Hepatocyte (in vitro differentiated cells): Measurements from ENCODE around the gene KBTBD13. TPM values are rescaled to one million over a fixed set of nuclear protein-coding genes. Genes with fewer than 3 reads are reported as not detected.
"Not testable (repeated sequence)": the region's sequence is repeated elsewhere in the genome, so short reads cannot be mapped to it uniquely, and the experiment has no call there.

Experiments
- DNase-seq: peaks from one replicate; pipeline ENCODE4 v3.0.0-alpha.2; 2016; ENCODE audit warnings: low spot score
- H2AFZ ChIP-seq: fragments of 200-600 bp; sonication (generic); 2 replicates; pipeline ENCODE4 v1.6.0; 2016; ENCODE audit warnings: antibody characterized with exemption, mild to moderate bottlenecking
- H3K27ac ChIP-seq: fragments of 200-600 bp; sonication (generic); 2 replicates; pipeline ENCODE4 v1.5.1; 2016; ENCODE audit warnings: mild to moderate bottlenecking
- H3K27me3 ChIP-seq: fragments of 200-600 bp; sonication (generic); 2 replicates; pipeline ENCODE4 v1.6.1; 2016
- H3K36me3 ChIP-seq: fragments of 200-600 bp; sonication (generic); replicated peaks from 2 replicates; pipeline ENCODE4 v1.5.1; 2016; ENCODE audit warnings: low read depth; ENCODE audit not compliant: insufficient read depth
- H3K4me1 ChIP-seq: fragments of 200-600 bp; sonication (generic); 2 replicates; pipeline ENCODE4 v1.5.1; 2016; ENCODE audit warnings: mild to moderate bottlenecking, moderate library complexity; ENCODE audit not compliant: insufficient read depth
- H3K4me2 ChIP-seq: fragments of 200-600 bp; sonication (generic); 2 replicates; pipeline ENCODE4 v1.6.0; 2016
- H3K4me3 ChIP-seq: fragments of 200-600 bp; sonication (generic); 2 replicates; pipeline ENCODE4 v1.5.1; 2016; ENCODE audit warnings: mild to moderate bottlenecking
- H3K79me2 ChIP-seq: fragments of 200-600 bp; sonication (generic); 2 replicates; pipeline ENCODE4 v1.6.0; 2017; ENCODE audit warnings: mild to moderate bottlenecking
- H3K9me2 ChIP-seq: fragments of 200-600 bp; sonication (generic); replicated peaks from 2 replicates; pipeline ENCODE4 v1.6.0; 2017; ENCODE audit warnings: mild to moderate bottlenecking; ENCODE audit not compliant: insufficient read depth
- H3K9me3 ChIP-seq: fragments of 200-600 bp; sonication (generic); 2 replicates; pipeline ENCODE4 v1.5.1; 2016; ENCODE audit warnings: low read depth, mild to moderate bottlenecking
- H4K20me1 ChIP-seq: fragments of 200-600 bp; sonication (generic); 2 replicates; pipeline ENCODE4 v1.6.0; 2016; ENCODE audit warnings: mild to moderate bottlenecking; ENCODE audit not compliant: insufficient read depth, poor library complexity, severe bottlenecking
- EZH2 ChIP-seq: fragments of 200-600 bp; sonication (generic); IDR thresholded peaks from 2 replicates; pipeline ENCODE4 v1.6.1; 2016; ENCODE audit warnings: antibody characterized with exemption, mild to moderate bottlenecking, borderline replicate concordance
- EZH2phosphoT487 ChIP-seq: fragments of 200-600 bp; sonication (generic); IDR thresholded peaks from one replicate; pipeline ENCODE4 v1.6.1; 2018; ENCODE audit warnings: antibody characterized with exemption, mild to moderate bottlenecking, low read depth, moderate library complexity; ENCODE audit not compliant: unreplicated experiment, severe bottlenecking
- WGBS: methylation state at CpG from one replicate; pipeline ENCODE4 v1.1.6; 2016; ENCODE audit warnings: low lambda C conversion rate; ENCODE audit errors: missing lambda C conversion rate; 5-methylcytosine and 5-hydroxymethylcytosine counted together
- polyA plus RNA-seq: library from polyadenylated mRNA; unstranded; fragments of >200 nt; fragmentation: Nextera tagmentation; extraction: Ambion mirVana; gene quantifications from 2 replicates; pipeline ENCODE4 v1.2.1, GENCODE V29; 2016
- total RNA-seq: library from RNA; depleted of rRNA; stranded (reverse); fragments of >200 nt; gene quantifications from 2 replicates; pipeline ENCODE4 v1.2.3, GENCODE V29; 2014
- TF ChIP-seq, protein P1 (sequence below): fragments of 200-600 bp; sonication (generic); IDR thresholded peaks from 2 replicates; pipeline ENCODE4 v1.5.1; 2016; ENCODE audit warnings: antibody characterized with exemption, mild to moderate bottlenecking; ENCODE audit not compliant: poor library complexity

Gene KBTBD13
- total and polyA plus RNA-seq, 2 experiments from 2014 or later = 0.56 TPM; not detected in 1

DNA sequence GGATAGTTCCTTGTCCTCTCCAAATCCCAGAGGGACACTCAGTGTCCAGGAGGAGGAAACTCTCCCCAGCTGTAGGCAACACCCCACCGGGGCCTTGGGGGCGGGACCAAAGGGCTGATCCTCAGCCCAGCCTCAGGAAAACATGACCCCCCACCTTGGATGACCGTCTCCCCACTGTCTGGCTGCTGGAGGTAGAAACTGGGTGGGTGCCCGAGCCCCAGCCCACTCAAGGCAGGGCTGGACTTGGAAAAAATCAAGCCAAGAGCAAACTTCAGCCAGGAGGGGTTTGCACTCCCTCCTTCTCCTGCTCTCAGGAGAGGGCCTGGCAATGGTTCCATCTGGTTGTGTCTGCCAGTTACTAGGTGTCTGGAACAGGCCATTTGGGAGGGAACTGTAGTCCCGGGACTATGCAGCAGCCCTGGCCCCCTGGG lies 5.2 kb upstream of the KBTBD13 start:
- H3K4me3 ChIP-seq = no peak overlapping the region
- H3K36me3 ChIP-seq = no peaks in the 10 kb centered on the region
- no peaks in the 10 kb centered on the region for H4K20me1 ChIP-seq
- no peak overlapping the region for H3K27ac ChIP-seq
- no peak overlapping the region for H3K4me2 ChIP-seq
- DNase-seq = no peak
- H3K79me2 ChIP-seq = no peaks in the 10 kb centered on the region
- peaks cover 25% of the 10 kb centered on the region for H3K4me1 ChIP-seq
- H2AFZ ChIP-seq = no peak overlapping the region
- H3K9me2 ChIP-seq = no peaks in the 10 kb centered on the region
- H3K27me3 ChIP-seq = peaks cover 10% of the 10 kb centered on the region
- no peaks in the 10 kb centered on the region for H3K9me3 ChIP-seq
- TF ChIP-seq EZH2 = no peak
- TF ChIP-seq, protein P1, sequence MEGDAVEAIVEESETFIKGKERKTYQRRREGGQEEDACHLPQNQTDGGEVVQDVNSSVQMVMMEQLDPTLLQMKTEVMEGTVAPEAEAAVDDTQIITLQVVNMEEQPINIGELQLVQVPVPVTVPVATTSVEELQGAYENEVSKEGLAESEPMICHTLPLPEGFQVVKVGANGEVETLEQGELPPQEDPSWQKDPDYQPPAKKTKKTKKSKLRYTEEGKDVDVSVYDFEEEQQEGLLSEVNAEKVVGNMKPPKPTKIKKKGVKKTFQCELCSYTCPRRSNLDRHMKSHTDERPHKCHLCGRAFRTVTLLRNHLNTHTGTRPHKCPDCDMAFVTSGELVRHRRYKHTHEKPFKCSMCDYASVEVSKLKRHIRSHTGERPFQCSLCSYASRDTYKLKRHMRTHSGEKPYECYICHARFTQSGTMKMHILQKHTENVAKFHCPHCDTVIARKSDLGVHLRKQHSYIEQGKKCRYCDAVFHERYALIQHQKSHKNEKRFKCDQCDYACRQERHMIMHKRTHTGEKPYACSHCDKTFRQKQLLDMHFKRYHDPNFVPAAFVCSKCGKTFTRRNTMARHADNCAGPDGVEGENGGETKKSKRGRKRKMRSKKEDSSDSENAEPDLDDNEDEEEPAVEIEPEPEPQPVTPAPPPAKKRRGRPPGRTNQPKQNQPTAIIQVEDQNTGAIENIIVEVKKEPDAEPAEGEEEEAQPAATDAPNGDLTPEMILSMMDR = no peak
- no peak for TF ChIP-seq EZH2phosphoT487
- WGBS = 61% methylated on average over 5 of the region's 5 CpGs

DNA sequence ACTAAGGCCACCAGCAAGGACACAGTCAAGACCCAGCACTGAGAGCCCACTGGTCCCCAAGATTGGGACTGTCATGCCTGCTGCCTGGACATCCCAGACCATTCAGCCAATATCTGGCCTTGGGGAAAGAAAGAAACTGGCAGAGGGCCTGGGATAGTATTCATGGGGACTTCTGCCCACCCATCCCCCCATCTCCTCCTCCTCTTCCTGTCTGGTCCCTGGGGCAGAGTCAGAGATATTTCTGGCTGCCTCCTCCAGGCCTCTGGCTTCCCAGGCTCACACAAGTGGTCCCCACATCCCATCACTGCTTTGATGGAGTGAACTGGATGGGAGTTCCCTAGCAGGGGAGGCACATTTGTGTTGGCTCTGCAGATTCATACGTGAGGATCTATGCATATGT lies 4.5 kb upstream of the KBTBD13 start:
- no peaks in the 10 kb centered on the region for H3K9me3 ChIP-seq
- TF ChIP-seq EZH2phosphoT487 (no peak), EZH2 (no peak)
- TF ChIP-seq, protein P1 = no peak
- peaks cover 7% of the 10 kb centered on the region for H3K27me3 ChIP-seq
- no peaks in the 10 kb centered on the region for H3K79me2 ChIP-seq
- H3K9me2 ChIP-seq = no peaks in the 10 kb centered on the region
- H3K27ac ChIP-seq = no peak overlapping the region
- H3K36me3 ChIP-seq = no peaks in the 10 kb centered on the region
- H3K4me3 ChIP-seq = no peak overlapping the region
- DNase-seq = no peak
- 88% methylated on average over 1 of the region's 1 CpG for WGBS
- no peaks in the 10 kb centered on the region for H4K20me1 ChIP-seq
- peaks cover 25% of the 10 kb centered on the region for H3K4me1 ChIP-seq
- H2AFZ ChIP-seq = no peak overlapping the region
- H3K4me2 ChIP-seq = no peak overlapping the region

DNA sequence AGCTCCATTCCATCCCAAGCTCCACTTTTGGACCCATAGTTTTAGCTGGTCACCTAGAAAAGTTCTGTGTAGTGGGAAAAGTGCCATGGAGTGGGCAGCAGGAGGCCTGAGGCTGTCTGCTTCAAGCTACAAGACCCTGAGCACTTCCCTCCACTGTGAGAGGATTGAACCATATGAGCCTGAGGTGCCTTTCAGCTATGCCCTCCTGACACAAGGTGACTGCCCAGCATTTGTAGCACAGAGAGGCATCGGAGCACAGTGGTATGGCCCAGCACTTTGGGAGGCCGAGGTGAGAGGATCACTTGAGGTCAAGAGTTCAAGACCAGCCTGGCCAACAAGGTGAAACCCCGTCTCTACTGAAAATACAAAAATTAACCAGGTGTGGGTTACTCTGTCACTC lies 3.9 kb upstream of the KBTBD13 start:
- no peak overlapping the region for H2AFZ ChIP-seq
- no peak overlapping the region for H3K4me3 ChIP-seq
- peaks cover 19% of the 10 kb centered on the region for H3K4me1 ChIP-seq
- no peaks in the 10 kb centered on the region for H3K36me3 ChIP-seq
- TF ChIP-seq, protein P1 = no peak
- TF ChIP-seq EZH2 = no peak
- H3K27me3 ChIP-seq = peaks cover under 1% of the 10 kb centered on the region
- no peak overlapping the region for H3K4me2 ChIP-seq
- no peaks in the 10 kb centered on the region for H3K79me2 ChIP-seq
- no peaks in the 10 kb centered on the region for H3K9me2 ChIP-seq
- no peak overlapping the region for H3K27ac ChIP-seq
- DNase-seq = no peak
- no peaks in the 10 kb centered on the region for H4K20me1 ChIP-seq
- H3K9me3 ChIP-seq = no peaks in the 10 kb centered on the region
- WGBS = 93% methylated on average over 3 of the region's 3 CpGs

DNA sequence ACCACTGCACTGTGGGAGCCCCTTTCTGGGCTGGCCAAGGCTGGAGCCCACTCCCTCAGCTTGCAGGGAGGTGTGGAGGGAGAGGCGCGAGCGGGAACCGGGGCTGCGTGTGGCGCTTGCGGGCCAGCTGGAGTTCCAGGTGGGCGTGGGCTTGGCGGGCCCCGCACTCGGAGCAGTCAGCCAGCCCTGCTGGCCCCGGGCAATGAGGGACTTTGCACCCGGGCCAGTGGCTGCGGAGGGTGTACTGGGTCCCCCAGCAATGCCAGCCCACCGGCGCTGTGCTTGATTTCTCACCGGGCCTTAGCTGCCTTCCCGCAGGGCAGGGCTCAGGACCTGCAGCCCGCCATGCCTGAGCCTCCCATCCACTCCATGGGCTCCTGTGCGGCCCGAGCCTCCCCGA lies 1.6 kb upstream of the KBTBD13 start:
- H4K20me1 ChIP-seq, H3K36me3 ChIP-seq, H3K9me3 ChIP-seq, H2AFZ ChIP-seq, DNase-seq, H3K4me1 ChIP-seq, H3K79me2 ChIP-seq, H3K4me3 ChIP-seq, H3K27me3 ChIP-seq, H3K27ac ChIP-seq, H3K9me2 ChIP-seq, H3K4me2 ChIP-seq: not testable (repeated sequence)
- 98% methylated on average over 19 of the region's 22 CpGs for WGBS

DNA sequence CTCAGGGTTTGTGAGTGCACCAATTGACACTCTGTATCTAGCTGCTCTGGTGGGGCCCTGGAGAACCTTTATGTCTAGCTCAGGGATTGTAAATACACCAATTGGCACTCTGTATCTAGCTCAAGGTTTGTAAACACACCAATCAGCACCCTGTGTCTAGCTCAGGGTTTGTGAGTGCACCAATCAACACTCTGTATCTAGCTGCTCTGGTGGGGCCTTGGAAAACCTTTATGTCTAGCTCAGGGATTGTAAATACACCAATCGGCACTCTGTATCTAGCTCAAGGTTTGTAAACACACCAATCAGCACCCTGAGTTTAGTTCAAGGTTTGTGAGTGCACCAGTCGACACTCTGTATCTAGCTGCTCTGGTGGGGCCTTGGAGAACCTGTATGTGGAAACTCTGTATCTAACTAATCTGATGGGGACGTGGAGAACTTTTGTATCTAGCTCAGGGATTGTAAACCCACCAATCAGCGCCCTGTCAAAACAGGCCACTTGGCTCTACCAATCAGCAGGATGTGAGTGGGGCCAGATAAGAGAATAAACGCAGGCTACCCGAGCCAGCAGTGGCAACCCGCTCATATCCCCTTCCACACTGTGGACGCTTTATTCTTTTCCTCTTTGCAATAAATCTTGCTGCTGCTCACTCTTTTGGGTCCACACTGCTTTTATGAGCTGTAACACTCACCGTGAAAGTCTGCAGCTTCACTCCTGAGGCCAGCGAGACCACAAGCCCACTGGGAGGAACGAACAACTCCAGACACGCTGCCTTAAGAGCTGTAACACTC lies 745 bp upstream of the KBTBD13 start:
- WGBS = 68% methylated on average over 12 of the region's 12 CpGs
- not testable (repeated sequence) for H2AFZ ChIP-seq, H3K4me3 ChIP-seq, H3K79me2 ChIP-seq, H3K9me2 ChIP-seq, H3K27me3 ChIP-seq, H3K27ac ChIP-seq, H3K9me3 ChIP-seq, H3K36me3 ChIP-seq, H4K20me1 ChIP-seq, DNase-seq, H3K4me2 ChIP-seq, H3K4me1 ChIP-seq
